GM04504 (cell line): ENCODE measurements around the gene UCP2.

ENCODE experiments used
- DNase-seq: peaks from one replicate; pipeline ENCODE4 v3.0.0-alpha.2; 2012; ENCODE audit warnings: low read depth

The UCP2 gene, protein sequence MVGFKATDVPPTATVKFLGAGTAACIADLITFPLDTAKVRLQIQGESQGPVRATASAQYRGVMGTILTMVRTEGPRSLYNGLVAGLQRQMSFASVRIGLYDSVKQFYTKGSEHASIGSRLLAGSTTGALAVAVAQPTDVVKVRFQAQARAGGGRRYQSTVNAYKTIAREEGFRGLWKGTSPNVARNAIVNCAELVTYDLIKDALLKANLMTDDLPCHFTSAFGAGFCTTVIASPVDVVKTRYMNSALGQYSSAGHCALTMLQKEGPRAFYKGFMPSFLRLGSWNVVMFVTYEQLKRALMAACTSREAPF

DNA sequence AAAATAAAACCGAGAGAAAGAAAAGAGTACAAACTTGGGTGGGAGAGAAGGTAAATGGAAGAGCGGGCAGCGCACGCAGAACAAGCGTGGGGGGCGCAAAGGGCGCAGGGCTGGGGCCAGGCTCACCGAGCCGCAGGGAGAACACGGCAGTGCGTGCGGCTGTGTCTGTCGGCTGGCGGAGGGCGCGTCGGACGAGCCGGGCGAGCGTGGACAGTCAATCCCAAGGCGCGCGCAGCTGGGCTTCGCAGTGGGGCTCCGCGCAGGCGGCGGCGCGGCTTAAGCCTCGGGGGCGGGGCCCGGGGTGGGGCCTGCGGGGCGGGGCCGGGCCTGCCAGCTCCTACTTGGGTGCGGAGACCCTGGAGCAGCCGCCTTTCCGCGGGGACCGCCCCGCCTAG is at the start of gene UCP2:
Gene UCP2, minus strand, starts transcription at position 249 of the 395 bp plus-strand sequence. CDS start 4,465 bp downstream, outside the sequence.
- peak; percentile 40 for DNase-seq

DNA sequence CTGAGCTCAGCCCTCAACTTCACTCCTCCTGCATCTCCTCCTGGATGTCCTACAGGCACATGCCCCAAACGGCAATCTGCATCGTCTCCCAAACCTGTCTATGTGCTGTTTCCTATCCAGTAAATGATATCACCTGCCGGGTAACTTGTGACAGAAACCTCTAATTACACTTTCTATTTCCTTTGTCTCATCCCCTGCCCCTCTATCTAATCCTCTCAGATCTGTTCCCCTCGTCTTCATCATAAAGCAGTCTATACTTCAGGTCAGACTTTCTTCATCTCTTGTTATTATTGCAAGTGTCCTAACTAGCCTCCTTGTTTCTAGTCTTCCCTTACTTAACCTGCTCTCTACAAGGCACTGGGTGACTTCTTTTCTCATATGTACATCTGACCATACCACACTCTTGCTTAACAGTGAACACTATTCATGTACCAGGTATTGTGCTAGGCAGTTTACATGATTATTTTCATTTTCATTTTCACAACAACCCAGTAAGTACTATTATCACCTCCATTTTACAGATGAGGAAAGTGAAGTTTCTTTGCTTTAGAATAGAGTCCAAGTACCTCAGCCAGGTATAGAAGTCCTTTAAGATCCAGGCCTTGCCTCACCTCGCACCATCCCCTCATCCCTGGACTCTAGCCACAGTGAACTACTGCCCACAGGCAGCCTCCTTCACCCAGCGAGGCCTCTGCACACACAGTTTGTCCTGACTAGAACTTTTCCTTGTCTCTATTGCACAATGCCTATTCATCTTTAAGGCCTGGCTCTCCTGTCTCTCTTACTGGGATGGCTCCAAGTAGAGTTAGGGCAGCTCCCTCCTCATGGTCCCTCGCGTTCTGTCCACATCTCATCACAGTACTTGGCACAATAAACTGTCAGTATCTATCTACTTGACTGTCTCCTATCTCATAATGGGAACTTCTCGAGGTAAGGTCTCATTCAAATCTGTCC is 48.4 kb upstream of the UCP2 start:
- DNase-seq = no peak

DNA sequence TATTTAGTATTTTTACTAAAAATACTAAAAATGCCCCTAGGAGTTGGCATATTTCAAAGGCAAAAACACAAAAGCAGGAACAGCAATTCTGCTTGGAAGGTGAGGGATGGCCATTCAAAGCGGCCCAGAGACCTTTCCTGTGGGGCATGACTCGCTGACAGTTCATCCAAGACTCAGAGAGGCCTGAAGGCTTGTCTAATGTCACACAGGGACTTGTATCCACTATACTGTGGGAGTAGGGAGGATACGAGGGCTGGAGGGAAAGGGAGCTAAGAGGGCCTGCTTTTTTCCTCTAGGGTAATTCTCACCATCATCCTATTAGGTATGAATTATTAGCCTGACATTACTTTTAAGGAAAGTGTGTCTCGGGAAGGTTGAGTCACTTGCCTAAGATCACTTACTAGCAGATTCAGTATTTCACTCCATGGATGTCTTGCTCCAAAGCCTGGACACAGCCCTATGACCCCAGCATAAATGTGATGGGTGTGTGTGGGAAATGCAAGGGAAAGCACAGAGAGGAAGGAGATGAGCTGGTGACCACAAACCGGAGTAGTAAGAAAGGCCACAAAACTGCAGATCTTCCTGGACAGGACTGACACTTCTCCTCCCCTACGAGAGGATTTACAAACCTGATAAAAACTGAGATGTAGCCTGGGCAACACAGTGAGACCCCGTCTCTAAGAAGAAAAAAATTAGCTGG is 43.0 kb upstream of the UCP2 start:
- peak; percentile 48 for DNase-seq

DNA sequence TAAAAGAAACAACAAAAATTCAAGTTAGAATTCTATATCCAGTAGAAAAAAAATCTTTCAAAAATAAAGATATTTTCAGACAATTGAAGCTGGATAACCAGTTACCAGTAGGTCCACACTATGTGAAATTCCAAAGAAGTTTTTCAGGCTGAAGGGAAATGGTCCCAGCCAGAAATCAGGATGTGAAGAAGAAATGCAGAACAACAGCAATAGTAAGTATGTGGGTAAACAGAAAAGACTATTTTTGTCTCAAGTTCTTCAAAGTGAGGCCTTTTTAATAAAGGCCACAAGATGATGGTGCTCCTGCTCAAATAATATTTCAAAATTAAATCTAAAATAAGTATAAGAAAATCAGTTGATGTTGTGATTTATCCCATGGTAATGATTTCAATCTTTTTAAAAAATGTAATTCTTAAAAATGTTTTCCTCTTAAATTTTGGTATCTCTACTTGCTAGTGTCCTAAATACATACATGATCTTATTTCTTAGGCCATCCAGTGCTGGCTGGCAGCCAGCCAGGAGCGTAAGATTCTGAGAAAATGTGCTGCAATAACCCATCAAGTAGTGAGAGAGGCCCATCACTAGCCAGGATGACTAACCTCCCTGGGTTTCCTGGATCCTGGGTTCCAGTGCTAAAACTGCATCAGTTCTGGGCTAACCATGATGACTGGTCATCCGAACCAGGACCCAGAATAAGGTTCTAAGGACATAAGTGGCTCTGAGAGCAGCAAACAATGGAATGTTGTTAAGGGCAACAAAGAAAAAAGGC is 41.8 kb upstream of the UCP2 start:
- peak; percentile 72 for DNase-seq

DNA sequence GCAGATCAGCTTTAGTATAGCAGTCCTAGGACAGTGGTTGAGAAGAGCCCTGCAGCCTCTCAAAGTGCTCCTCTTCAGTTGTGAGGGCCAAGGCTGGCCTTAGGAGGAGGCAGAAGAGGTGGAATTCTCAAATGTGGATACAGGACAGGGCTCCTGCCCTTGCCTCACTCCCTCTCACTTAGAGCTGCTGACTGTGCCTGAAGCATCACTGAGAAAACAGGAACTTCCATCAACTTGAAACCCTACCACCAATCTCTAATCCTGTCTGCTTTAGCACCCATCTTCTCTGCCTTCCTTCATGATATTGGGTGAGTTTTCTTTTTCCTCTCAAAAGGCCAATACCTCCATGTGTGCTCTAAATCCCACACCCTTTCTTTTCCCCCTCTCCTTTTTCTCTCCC is 40.6 kb upstream of the UCP2 start:
- no peak for DNase-seq

DNA sequence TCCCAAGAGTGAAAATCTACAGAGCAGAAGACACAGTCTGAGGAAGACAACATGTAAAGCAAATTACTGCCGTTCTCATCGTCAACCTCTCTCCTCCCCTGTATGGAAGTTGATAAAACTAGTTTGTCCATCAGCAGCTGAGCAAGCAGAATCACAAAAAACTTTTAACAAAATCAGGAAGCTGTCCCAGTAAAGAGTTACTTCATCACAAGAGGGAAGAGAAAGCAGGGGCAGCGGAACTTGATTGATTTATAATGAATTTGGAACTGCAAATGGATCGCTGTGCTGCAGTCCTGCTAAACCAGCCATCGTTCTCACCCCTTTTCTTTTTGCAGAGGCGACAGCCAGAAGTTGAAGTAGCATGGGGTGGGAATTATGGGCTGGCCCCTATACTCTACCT is 39.9 kb upstream of the UCP2 start:
- no peak for DNase-seq

DNA sequence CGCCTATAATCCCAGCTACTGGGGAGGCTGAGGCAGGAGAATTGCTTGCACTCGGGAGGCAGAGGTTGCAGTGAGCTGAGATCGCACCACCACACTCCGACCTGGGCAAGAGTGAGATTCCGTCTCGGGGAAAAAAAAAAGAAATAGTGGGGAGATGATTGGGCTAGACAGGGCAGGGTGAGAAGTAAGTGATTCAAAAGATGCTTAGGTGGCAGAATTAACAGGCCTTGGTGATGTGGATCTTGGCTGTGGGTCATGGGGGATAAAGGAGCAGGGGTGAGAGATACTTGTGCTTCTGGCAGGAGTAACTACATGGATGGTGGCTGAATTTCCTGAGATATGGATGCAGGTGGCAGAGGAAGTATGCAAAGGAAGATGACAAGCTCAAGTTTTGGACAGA is 39.4 kb upstream of the UCP2 start:
- DNase-seq = no peak

DNA sequence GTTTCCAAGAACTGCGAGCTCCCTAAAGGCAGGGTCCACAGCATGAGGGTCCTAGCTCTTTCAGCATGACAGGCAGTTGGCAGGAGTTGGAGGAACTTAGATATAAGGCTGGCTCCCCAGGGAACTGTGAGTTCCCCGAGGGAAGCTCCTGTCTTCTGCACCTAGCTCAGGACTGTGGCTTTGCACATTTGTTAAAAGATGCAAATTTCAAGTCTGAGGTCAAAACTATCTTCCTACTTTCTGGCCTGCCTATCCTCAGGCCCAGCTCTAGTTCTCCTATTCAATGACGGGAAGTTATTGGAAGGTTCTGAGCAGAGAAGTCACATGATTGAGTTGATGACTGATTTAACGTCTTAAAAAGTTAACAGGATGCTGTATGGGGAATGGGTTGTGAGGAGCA is 37.9 kb upstream of the UCP2 start:
- no peak for DNase-seq

DNA sequence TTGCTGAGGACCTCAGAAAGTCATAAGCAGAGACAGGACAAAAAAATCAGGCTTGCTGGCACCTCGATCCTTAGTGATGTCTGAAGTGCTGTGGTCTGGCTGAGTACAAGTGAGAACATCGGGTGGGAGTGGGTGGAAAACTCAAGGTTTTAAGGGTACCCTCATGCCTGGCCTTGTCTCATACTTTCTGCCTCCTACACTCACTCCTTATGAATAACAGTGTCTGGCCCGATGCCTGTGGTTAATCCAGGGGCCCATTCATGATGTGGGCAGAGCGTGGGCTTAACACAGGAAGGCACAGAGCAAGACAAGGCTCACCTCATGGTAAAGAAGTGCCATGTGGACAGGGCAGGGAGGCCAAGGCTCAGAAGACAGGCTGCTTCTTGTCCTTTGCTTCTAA is 37.2 kb upstream of the UCP2 start:
- DNase-seq = no peak

DNA sequence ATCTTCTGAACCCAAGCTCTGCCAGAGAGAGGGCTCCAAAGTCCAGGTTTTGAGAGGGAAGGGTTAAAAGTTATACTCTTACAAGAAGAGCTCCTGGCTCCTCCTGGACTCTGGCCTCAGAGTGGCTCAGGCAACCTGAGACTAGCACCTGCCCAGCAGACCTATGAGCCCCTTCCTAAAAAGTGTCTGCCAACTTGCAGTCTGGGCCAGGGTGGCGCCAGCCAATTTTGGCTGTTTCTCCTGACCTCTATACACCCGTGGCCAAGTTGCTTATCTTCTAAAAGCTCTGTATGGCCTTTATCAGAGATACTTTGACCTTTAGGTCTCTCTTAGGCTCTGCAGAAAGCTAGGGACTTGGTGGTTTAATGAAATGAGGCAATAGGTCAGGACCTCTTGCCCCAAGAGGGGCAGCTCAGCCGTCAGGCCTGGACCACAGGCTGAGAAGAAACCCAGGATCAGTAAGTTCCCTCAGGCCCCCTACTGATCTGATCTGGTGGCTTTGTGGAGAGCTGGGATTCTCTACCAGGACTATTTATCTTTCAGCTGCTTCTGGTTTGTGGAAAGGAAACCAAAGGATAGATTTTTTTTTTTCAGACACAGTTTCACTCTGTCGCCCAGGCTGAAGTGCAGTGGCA is 36.6 kb upstream of the UCP2 start:
- no peak for DNase-seq

DNA sequence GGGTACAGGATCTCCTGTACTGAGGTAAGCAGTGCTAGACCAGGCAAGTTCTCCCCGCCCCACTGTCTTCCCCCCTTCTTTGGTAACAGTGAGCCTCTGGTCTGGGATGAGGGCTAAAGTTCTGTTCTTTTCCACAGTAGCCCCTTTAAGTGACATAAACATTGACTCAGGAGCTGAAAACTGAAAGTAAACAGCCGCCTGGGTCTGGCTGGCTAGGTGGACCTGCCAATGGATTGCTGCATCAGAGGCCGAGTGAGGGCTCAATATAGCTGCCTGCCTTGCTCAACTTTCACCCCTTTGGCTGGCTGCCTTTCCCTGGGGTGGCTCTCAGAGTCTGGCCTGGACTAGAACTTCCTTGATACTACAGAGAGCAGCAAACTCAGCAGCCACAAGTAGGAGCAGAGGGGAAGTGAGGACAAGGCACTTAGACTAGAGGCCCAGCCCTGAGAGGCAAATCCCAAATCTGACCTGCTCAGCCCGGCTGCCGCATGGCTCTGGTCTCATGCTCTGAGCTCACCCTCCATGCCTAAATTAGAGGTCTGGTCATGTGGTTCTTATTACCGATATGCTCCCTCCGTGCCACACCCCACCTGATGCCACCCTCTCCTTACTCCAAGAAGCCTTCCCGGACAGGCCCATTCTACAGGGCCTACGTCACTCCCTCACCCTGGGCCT is 35.8 kb upstream of the UCP2 start:
- peak; percentile 72 for DNase-seq

DNA sequence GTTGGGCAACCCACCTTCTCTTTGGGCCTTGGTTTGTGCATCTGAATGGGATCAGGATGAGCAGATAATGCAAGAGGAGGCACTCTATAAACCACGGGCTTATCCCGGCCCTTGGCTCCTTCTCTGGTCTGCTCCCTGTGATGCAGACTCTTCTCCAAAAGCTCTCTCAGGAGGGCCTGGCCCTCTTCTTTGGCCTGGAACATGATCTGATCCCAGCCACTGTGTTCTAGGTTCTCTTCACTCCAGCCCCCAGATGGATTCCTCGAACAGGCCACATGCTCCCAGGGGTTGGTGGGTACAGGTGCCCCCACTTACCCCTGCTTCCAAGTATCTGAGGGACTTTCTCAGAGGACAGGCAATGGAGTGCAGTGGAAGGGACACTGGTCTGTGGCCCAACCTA is 35.0 kb upstream of the UCP2 start:
- no peak for DNase-seq

DNA sequence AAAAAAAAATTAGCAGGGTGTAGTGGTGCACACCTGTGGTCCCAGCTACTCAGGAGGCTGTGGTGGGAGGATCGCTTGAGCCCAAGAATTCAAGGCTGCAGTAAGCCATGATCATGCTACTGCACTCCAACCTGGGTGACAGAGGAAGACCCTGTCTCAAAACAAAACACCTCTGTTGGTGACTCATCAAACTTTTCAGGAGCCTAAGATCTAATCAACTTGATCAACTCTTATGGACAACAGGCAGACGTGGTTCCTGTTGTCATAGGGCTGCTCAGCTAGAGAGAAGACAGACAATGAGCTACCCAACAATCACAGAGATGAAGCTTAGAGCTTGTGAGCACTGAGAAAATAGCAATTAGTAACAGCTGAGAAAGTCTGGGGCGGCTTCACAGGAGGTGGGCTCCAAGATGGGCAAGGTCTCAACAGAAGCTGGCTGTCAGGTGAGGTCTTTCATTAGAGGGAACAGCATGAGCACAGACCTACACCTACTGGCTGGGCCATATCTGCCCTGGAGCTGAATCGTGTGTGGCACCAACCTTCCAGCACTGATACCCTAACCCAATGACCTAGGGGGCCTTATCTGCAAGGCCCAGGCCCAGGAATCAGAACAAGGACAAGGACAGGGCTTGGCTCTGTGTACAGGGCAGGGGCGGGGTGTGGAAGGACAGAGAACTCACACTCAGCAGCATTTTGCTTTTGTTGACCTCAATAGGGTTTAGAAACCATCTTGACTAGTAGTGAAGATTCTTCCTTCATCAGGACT is 33.5 kb upstream of the UCP2 start:
- DNase-seq = no peak

DNA sequence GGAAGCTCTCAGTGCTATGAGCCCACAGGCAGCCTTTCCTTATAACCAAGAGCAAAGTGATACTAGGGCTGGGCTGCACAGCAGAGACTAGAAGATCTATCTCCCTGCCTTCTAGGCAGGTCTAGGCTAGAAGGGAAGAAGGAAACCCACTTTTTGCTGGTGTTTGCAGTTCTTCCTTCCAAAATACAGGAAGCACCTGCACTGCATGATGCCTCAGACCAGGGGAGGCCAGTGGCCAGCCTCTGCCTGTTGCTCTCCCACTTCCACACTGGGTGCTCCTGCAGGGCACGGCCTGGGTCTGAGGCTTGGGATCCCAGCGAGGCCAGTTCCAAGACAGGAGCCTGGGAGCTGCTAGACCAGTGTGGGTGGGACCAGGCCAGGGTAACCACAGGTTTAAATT is 32.2 kb upstream of the UCP2 start:
- DNase-seq = no peak

DNA sequence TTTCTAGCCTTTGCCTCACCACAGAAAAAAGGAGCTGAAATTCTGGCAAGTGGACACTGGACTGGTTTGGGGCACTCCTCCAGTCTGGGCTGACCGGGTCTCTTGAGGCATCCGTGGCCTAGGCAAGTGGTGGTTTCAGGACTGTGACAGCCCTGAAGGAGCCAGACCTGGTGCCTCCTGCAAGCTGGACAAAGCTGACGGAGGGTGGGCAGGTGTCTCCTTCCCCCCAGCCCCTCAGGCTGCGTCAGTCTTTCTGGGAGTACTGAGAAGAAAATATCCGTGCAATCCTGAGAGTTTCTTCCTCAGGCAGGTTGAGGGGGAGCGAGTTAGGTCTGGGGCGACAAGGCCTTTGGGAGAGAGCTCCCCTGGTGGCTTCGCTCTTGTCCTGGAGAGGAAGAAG is 30.5 kb upstream of the UCP2 start:
- DNase-seq = no peak

DNA sequence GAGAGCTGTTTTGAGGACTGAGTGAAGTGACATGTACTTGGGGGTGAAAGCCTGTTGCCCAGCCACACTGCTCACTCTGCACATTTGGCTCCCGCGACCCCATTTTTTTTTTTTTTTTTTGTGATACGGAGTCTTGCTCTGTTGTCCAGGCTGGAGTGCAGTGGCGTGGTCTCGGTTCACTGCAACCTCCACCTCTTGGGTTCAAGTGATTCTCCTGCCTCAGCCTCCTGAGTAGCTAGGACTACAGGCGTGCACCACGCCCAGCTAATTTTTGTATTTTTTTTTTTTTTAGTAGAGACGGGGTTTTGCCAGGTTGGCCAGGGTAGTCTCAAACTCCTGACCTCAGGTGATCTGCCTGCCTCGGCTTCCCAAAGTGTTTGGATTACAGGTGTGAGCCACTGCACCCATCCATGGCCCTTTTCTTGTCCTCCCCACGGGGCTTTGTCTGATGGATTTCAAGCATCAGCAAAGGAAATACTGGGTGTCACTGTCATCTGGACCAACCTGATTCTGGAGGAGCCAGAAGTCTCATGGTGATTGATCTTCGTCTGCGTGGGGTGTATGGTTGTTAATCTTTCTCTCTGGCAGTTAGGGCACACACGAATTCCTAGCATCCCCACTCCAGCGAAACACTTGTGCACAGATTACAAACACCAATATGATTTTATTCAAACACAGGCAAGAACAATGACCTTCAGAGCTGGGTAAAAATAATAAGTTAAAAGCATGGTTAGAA is 29.6 kb upstream of the UCP2 start:
- no peak for DNase-seq

DNA sequence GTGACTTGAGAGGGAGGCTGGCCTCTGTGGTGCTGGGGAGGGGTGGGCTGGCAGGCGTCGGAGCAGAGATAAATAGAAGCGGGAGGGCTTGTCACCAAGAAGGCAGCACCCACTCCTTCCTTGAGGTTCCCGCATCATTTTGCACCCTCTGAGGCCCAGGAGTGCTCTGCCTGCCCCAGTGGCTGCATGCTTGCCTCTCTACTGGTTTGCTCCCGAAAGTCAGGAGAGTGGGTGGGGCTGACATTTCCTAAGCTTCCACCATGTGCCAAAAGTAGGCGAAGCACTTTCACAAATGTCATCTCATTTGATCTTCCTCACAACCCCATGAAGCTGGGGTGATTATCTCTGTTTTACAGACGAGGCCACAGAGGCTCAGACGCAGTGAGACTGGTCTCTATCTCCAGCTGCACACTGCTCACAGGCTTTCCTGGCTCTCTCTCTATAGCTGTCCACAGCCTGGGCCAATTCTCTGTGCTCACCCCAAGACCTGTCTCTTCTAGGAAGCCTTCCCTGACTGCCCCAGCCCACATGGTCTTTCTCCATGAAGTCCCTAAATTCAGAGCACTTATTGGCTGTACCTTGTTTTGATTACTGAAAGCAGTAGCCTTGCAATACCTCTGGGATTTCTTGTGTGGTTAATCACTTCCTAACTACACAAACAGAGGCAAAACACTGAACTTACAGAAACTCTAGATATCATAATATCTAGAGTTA is 28.9 kb upstream of the UCP2 start:
- DNase-seq = no peak
